Ovary (tissue), 9 donors: ENCODE results near the gene ZNF547. TPM values are rescaled to one million over a fixed set of nuclear protein-coding genes. Genes with fewer than 3 reads are reported as not detected.
A peak's percentile ranks its signal among the peaks of the same experiment; 100 is the strongest.

Source experiments
- DNase-seq, 5 donors: peaks; one replicate each; pipeline ENCODE4 v3.0.0-alpha.2; 2019 to 2020
- H3K27ac ChIP-seq, 2 donors: fragments of 200-600 bp; one replicate each; pipeline versions ENCODE4 v1.5.1 to v1.8.0; 2019 to 2022
- H3K27me3 ChIP-seq: fragments of 200-600 bp; one replicate; pipeline ENCODE4 v1.8.0; 2022
- H3K36me3 ChIP-seq: fragments of 200-600 bp; sonication (generic); one replicate; pipeline ENCODE4 v1.5.1; 2019
- H3K4me1 ChIP-seq: one replicate; pipeline ENCODE4 v1.8.1; 2013; ENCODE audit warnings: mild to moderate bottlenecking, moderate library complexity; ENCODE audit not compliant: insufficient read depth
- H3K4me3 ChIP-seq: fragments of 200-600 bp; sonication (generic); one replicate; pipeline ENCODE4 v1.5.1; 2017
- H3K9me3 ChIP-seq, 2 donors: fragments of 200-600 bp in 1 of 2; sonication (generic) in 1 of 2; one replicate each; pipeline versions ENCODE4 v1.5.1 to v1.8.1; 2013 to 2019; ENCODE audit warnings: mild to moderate bottlenecking in 1 of 2, moderate library complexity in 1 of 2
- EP300 ChIP-seq: sonication (generic); formaldehyde crosslinking; IDR thresholded peaks from one replicate; pipeline ENCODE4 v1.6.1; 2017; ENCODE audit warnings: antibody characterized with exemption
- POLR2A ChIP-seq: fragments of 450-650 bp; IDR thresholded peaks from one replicate; pipeline ENCODE4 v1.6.1; 2017; ENCODE audit warnings: antibody characterized with exemption, mild to moderate bottlenecking, moderate library complexity
- WGBS, 3 donors: extraction: QIAGEN DNeasy Blood & Tissue Kit in 1 of 3; methylation state at CpG; one replicate each; pipeline versions ENCODE4 v1.1.5 to v1.1.7; 2013 to 2017; 5-methylcytosine and 5-hydroxymethylcytosine counted together
- intact Hi-C, 4 donors: fragments of 100-400 bp; cut with DNase I; formaldehyde crosslinking; loops; one replicate each; pipeline versions ENCODE4 v1.11.0 to v1.15.1; 2022 to 2023
- polyA plus RNA-seq, 2 donors: library from polyadenylated mRNA; stranded (reverse); fragments of 200-250 nt in 1 of 2; fragments of 350-450 nt in 1 of 2; fragmentation: Illumina TruSeq in 1 of 2; extraction: RNeasy Lipid Tissue Mini Kit (QIAGEN cat#74804) in 1 of 2; gene quantifications; one replicate each; pipeline ENCODE4 v1.2.3, GENCODE V29; 2013 to 2014
- total RNA-seq, 7 donors: library from RNA; depleted of rRNA in 2 of 7; stranded (reverse); fragments of >200 nt in 2 of 7; fragmentation: NEBNext Ultra II Directional in 3 of 7; extraction: Animal tissue kit (Norgen Biotek cat#: 25700) in 3 of 7; gene quantifications; one replicate each; pipeline versions ENCODE4 v1.1.0 to v1.2.4, GENCODE V29; 2016 to 2023
- TF ChIP-seq, protein P1 (sequence below), 3 donors: fragments of 450-650 bp in 2 of 3; fragments of 200-600 bp in 1 of 3; IDR thresholded peaks; one replicate each; pipeline versions ENCODE4 v1.5.1 to v1.8.0; 2016 to 2022; ENCODE audit warnings: antibody characterized with exemption in 3 of 3, mild to moderate bottlenecking in 1 of 3
- donor health status: DM: no; HTN: no; CAD: no; lungs with moderate emphysema.
- donor health status: DM: no; HTN: no; CAD: no.
- donor health status: Bipolar disorder and iron deficiency.
- donor health status: DM: yes; HTN: yes; CAD: no.
- donor health status: DM: no; HTN: no; CAD: no.
- donor health status: DM: yes; HTN: yes; CAD: no.

The ZNF547 gene
- total and polyA plus RNA-seq, 9 donors: 1.2 to 4.7 (median 2.9) TPM

DNA sequence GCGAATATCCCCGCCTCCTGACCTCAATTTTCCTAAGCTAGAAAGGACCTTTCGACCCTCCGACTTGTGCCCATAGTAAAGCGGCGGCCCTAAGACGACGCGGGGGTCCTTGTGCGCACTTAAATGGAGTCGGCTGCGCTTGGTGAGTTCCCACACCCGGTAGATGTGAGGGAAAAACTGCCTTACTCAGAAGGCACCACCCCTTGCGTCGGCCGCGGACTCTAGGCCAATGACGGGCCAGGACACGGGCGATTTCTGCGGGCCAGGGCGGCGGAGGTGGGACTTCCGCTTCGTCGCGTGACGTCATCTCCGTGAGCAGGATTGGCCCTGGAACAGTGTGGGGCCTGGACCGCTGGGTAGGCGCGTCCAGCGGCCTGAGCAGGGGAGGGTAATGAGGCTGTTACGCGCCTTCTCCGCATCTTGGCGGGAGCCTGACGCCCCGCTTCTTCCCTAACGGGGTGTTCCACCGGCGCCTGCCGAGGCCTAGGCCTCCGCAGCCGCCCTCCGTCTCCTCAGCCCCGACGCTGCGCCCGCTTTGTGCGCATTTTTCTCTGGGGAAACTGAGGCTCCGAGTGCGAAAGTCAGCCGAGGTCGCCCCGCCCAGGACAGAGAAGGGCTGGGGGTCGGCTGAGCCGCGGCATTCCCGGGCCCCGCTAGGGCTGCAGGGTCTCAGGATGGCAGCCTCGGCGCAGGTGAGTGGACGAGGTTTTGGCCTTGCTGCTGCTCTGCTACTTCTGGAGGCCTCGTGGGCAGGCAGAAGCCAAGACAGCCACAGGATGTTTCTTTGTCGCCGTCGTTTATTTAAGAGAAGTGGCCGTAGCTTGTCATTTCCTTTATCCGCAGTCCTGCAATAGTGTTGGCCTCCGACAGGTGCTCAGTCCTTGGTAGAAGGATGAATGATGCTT, 42.9 kb upstream of the ZNF547 start, which contains the start of gene ZNF543:
ZNF543 (plus strand) TSS at position 293 of the 905 bp plus-strand sequence; CDS start at position 675, 382 bp downstream.
- Histone ChIP-seq H3K4me1 (no peaks in the 10 kb centered on the region), H3K4me3 (peak within 1 kb of the TSS; percentile 75), H3K9me3 (peaks cover 7 to 24% of the 10 kb centered on the region in 2 donors), H3K27me3 (no peaks in the 10 kb centered on the region), H3K27ac (peak within 1 kb of the TSS; percentile 63 to 81), H3K36me3 (peaks cover 6% of the 10 kb centered on the region)
- TF ChIP-seq EP300: no peak
- TF ChIP-seq, protein P1, sequence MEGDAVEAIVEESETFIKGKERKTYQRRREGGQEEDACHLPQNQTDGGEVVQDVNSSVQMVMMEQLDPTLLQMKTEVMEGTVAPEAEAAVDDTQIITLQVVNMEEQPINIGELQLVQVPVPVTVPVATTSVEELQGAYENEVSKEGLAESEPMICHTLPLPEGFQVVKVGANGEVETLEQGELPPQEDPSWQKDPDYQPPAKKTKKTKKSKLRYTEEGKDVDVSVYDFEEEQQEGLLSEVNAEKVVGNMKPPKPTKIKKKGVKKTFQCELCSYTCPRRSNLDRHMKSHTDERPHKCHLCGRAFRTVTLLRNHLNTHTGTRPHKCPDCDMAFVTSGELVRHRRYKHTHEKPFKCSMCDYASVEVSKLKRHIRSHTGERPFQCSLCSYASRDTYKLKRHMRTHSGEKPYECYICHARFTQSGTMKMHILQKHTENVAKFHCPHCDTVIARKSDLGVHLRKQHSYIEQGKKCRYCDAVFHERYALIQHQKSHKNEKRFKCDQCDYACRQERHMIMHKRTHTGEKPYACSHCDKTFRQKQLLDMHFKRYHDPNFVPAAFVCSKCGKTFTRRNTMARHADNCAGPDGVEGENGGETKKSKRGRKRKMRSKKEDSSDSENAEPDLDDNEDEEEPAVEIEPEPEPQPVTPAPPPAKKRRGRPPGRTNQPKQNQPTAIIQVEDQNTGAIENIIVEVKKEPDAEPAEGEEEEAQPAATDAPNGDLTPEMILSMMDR (IDR thresholded peaks at IDR 0.05): peak in 1 of 3 donors; percentile 17
- TF ChIP-seq POLR2A: peak; percentile 60
- WGBS, 3 donors: 1% methylated on average over 61 to 71 of the region's 71 CpGs
- intact Hi-C loops: no loop called here
- DNase-seq: peak; percentile 93 to 95 (median 94)

DNA sequence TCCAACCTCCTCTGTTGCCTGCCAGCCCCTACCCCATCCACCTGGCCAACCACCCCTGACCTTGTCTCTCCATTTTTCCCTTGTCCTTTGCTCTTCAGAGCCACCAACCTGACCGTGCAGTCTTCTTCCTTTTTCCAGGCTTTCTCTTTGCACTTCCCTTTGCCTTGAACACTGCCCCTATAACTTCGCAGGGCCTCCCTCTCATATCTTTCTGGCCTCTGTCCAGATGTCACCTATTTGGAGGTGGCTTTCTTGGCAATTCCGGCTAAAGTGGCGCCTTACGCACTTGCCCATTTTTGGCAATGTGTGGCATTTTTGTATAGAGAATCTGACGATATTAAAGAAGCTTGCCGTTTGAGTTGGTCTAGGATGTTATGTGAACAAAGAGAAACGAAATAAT, 42.2 kb upstream of the ZNF547 start:
- Histone ChIP-seq H3K4me3 (peak overlapping the region; percentile 75), H3K27me3 (no peaks in the 10 kb centered on the region), H3K4me1 (no peaks in the 10 kb centered on the region), H3K9me3 (peaks cover 7 to 31% of the 10 kb centered on the region in 2 donors), H3K27ac (peak overlapping the region in 1 of 2 donors; percentile 81), H3K36me3 (peaks cover 6% of the 10 kb centered on the region)
- TF ChIP-seq, protein P1 (IDR thresholded peaks at IDR 0.05): no peak
- intact Hi-C loops: no loop called here
- no peak for DNase-seq
- WGBS, 3 donors: 37 to 52% (median 40%) methylated on average over 8 of the region's 8 CpGs

DNA sequence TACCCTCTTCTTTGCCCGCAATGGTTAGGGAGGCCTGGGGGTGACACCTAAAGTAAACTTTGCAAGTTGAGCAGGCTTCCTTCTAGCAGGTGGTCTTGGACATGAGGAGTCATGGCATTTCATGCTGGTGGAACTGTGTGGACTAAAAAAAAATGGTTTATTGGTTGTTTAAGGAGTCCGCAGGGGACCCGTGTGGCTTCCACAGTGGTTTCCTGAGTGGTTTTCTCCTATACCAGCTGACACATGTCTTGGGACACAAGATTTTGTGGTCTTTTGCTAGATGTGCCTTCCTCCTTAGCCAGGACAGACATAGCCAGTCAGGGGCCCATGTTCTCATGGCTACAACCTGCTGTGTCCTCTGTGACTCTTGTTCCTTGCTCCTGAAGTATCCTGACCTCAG, 41.6 kb upstream of the ZNF547 start:
- no peak for DNase-seq
- peaks cover 6% of the 10 kb centered on the region for H3K36me3 ChIP-seq
- no peak overlapping the region for H3K27ac ChIP-seq
- H3K9me3 ChIP-seq: peaks cover 7 to 37% of the 10 kb centered on the region in 2 donors
- 63 to 89% (median 82%) methylated on average over 3 of the region's 3 CpGs for WGBS, 3 donors
- H3K27me3 ChIP-seq: no peaks in the 10 kb centered on the region
- H3K4me1 ChIP-seq: no peaks in the 10 kb centered on the region
- TF ChIP-seq, protein P1 (IDR thresholded peaks at IDR 0.05): no peak
- TF ChIP-seq EP300: no peak
- TF ChIP-seq POLR2A: no peak
- no peak overlapping the region for H3K4me3 ChIP-seq
- intact Hi-C loops: no loop called here

DNA sequence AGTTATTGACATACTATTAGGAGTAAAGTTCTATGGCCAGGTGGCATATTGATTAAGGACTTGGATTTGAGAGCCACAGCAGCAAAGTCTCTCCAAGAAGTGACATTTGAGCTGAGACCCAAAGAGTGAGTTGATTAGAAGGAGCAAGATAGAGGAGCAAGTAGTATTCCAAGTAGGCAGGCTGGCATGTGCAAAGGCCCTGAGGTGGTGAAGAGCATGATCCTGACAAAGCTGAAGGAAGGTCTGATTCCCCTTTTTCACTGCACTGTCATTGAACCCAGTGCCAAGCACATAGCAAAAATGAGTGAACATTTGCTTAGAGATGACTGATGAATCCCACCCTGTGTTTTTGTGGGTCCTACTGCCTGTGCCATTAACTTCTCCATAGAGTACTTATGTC, 38.4 kb upstream of the ZNF547 start:
- Histone ChIP-seq H3K4me1 (no peaks in the 10 kb centered on the region), H3K4me3 (no peak overlapping the region), H3K36me3 (peaks cover 12% of the 10 kb centered on the region), H3K27ac (no peak overlapping the region), H3K9me3 (peaks cover 21 to 59% of the 10 kb centered on the region in 2 donors), H3K27me3 (no peaks in the 10 kb centered on the region)
- TF ChIP-seq, protein P1 (IDR thresholded peaks at IDR 0.05): no peak
- TF ChIP-seq EP300: no peak
- no peak for TF ChIP-seq POLR2A
- DNase-seq: no peak
- intact Hi-C loops: no loop called here
